Kidney epithelial cell (primary cell): Measurements from ENCODE around the gene SIAH3. TPM values are rescaled to one million over a fixed set of nuclear protein-coding genes. Genes with fewer than 3 reads are reported as not detected.

Source experiments
- DNase-seq: peaks from one replicate; pipeline ENCODE4 v3.0.0-alpha.2; 2010; ENCODE audit warnings: low read depth
- H3K27me3 ChIP-seq: 2 replicates; pipeline ENCODE4 v1.6.0; 2011; ENCODE audit warnings: low read length; ENCODE audit not compliant: control insufficient read depth, insufficient read depth
- H3K36me3 ChIP-seq: 2 replicates; pipeline ENCODE4 v1.5.1; 2011; ENCODE audit warnings: low read length; ENCODE audit not compliant: control insufficient read depth, insufficient read depth
- H3K4me3 ChIP-seq: 2 replicates; pipeline ENCODE4 v1.5.1; 2011; ENCODE audit warnings: low read depth, mild to moderate bottlenecking, control low read depth, low read length
- CTCF ChIP-seq: IDR thresholded peaks from 2 replicates; pipeline ENCODE4 v1.5.1; 2011; ENCODE audit warnings: mild to moderate bottlenecking, moderate library complexity, low read length, control low read depth, inconsistent platforms; ENCODE audit not compliant: insufficient read depth, poor library complexity, severe bottlenecking
- total RNA-seq: library from RNA; depleted of rRNA; stranded (reverse); fragments of >200 nt; gene quantifications from 2 replicates; pipeline ENCODE4 v1.2.3, GENCODE V29; 2015

Gene SIAH3
- total RNA-seq, 1 donor from 2014 or later, result 0.13 TPM

DNA sequence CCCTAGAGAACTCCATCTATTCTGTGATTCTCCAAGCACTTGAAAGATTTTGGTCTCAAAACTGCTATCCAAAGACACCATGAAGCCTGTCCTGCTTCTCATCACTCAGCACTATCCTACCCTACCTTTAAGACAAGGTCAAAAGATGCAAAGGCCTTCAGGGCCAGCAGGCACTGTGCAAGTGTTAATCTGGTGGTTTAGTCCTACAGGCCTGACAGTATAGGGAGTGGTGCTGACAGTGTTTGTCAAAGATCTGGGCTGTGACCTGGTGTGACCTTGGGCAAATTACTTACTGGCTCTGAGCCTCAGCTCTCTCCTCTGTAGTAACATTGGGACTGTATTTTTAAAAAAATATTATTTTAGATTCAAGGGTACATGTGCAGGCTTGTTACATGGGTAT lies 28.0 kb downstream of the SIAH3 start:
- no peak for DNase-seq
- no peak for TF ChIP-seq CTCF
- H3K36me3 ChIP-seq, result no peaks in the 10 kb centered on the region
- H3K27me3 ChIP-seq, result no peaks in the 10 kb centered on the region
- no peak overlapping the region for H3K4me3 ChIP-seq

GRCh38 chr13:45821811-45822210 lies 29.7 kb downstream of the SIAH3 start:
- Histone ChIP-seq H3K4me3 (no peak overlapping the region), H3K27me3 (no peaks in the 10 kb centered on the region), H3K36me3 (no peaks in the 10 kb centered on the region)
- DNase-seq, result no peak
- TF ChIP-seq CTCF, result no peak

- H3K36me3 ChIP-seq, result no peaks in the 10 kb centered on the region
- H3K4me3 ChIP-seq, result no peak overlapping the region
- TF ChIP-seq CTCF, result no peak
- no peaks in the 10 kb centered on the region for H3K27me3 ChIP-seq
- no peak for DNase-seq
Observed at GRCh38 chr13:45820106-45820838, 31.3 kb downstream of the SIAH3 start.

DNA sequence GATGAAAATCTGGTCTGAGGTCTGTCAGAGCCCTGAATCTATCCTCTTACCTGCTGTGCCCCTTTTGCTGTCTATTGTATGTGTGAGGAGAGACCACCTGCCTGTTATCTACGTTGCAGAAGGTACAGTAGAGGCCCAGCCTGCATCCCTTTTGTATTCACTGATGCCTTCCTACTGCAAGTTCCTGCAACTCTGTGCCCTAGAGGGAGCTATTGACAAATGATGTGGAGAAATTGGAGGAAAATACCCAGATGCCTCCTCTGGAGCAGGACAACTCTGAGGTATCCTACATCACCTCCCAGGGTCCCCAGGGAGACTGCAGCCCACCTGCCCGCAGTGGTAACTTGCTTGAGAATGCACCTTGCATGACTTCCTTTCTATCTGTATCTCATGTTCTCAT lies 33.7 kb downstream of the SIAH3 start:
- no peaks in the 10 kb centered on the region for H3K27me3 ChIP-seq
- H3K4me3 ChIP-seq, result no peak overlapping the region
- no peak for DNase-seq
- peak; percentile 8 for TF ChIP-seq CTCF
- H3K36me3 ChIP-seq, result no peaks in the 10 kb centered on the region

GRCh38 chr13:45816427-45816826 lies 35.1 kb downstream of the SIAH3 start:
- no peak for TF ChIP-seq CTCF
- Histone ChIP-seq H3K27me3 (no peaks in the 10 kb centered on the region), H3K36me3 (no peaks in the 10 kb centered on the region), H3K4me3 (no peak overlapping the region)
- DNase-seq, result no peak

GRCh38 chr13:45812695-45813372 lies 38.7 kb downstream of the SIAH3 start:
- Histone ChIP-seq H3K36me3 (no peaks in the 10 kb centered on the region), H3K4me3 (no peak overlapping the region), H3K27me3 (no peaks in the 10 kb centered on the region)
- TF ChIP-seq CTCF, result no peak
- no peak for DNase-seq
